GM12878 (cell line): ENCODE data around the gene TMEM132D. TPM values are rescaled to one million over a fixed set of nuclear protein-coding genes. Genes with fewer than 3 reads are reported as not detected.

ENCODE experiments used
- ATAC-seq: fragments of 200-7000 bp; cut with Tn5 transposase; 3 replicates; pipeline ENCODE4 v1.9.1; 2020; ENCODE audit warnings: mild to moderate bottlenecking, moderate library complexity
- BruUV-seq: library from RNA; stranded (reverse); fragments of 400-500 nt; replicated peaks from 2 replicates; lab custom pipeline; 2021; lab: Mats Ljungman, UMichigan
- CTCF ChIA-PET: fragments of 300-600 bp; sonication (Branson Sonifier 250); formaldehyde crosslinking; extraction: SDS; loops from one replicate; lab custom pipeline; 2021; ENCODE audit warnings: inconsistent platforms; lab: Yijun Ruan, JAX
- POLR2A ChIA-PET: fragments of 350-600 bp; formaldehyde crosslinking; extraction: SDS; loops from one replicate; lab custom pipeline; 2021; ENCODE audit warnings: inconsistent platforms; lab: Charles Lee
- RAD21 ChIA-PET: fragments of 300-600 bp; sonication (Branson Sonifier 250); formaldehyde crosslinking; loops from one replicate; lab custom pipeline; 2023; ENCODE audit warnings: antibody characterized with exemption; ENCODE audit not compliant: unreplicated experiment; lab: Charles Lee
- SMC1A ChIA-PET: fragments of 300-600 bp; sonication (Branson Sonifier 250); formaldehyde crosslinking; loops from one replicate; lab custom pipeline; 2023; ENCODE audit not compliant: unreplicated experiment, uncharacterized antibody; lab: Charles Lee
- DNase-seq: peaks from one replicate; pipeline ENCODE4 v3.0.0-alpha.2; 2011; ENCODE audit warnings: low read depth, low spot score
- FAIRE-seq: peaks from 3 replicates; lab custom pipeline; 2011; peaks lifted over from hg19 to GRCh38; lab: Jason Lieb, UNC
- H2AFZ ChIP-seq: 2 replicates; pipeline ENCODE4 v1.6.0; 2011; ENCODE audit warnings: low read depth, low read length, control low read depth; ENCODE audit not compliant: control insufficient read depth
- H3K27ac ChIP-seq: 2 replicates; pipeline ENCODE4 v1.5.1; 2011; ENCODE audit warnings: control low read depth; ENCODE audit not compliant: control insufficient read depth, insufficient read depth
- H3K27me3 ChIP-seq, 2 experiments: replicated peaks in 1 of 2; 2 replicates each; pipeline versions ENCODE4 v1.6.0 to v1.6.1; 2011; ENCODE audit warnings: low read length in 1 of 2; ENCODE audit not compliant: control insufficient read depth in 2 of 2, insufficient read depth in 2 of 2
- H3K36me3 ChIP-seq, 2 experiments: 2 replicates each; pipeline ENCODE4 v1.5.1; 2011; ENCODE audit warnings: low read length in 1 of 2; ENCODE audit not compliant: control insufficient read depth in 2 of 2, insufficient read depth in 2 of 2
- H3K4me1 ChIP-seq: 2 replicates; pipeline ENCODE4 v1.6.1; 2011; ENCODE audit warnings: mild to moderate bottlenecking, low read length, moderate library complexity, mixed read lengths; ENCODE audit not compliant: control insufficient read depth, insufficient read depth
- H3K4me2 ChIP-seq: 2 replicates; pipeline ENCODE4 v1.6.0; 2011; ENCODE audit warnings: control low read depth; ENCODE audit not compliant: control insufficient read depth, insufficient read depth
- H3K4me3 ChIP-seq: fragments of 200-600 bp; sonication (generic); 2 replicates; pipeline ENCODE4 v1.5.1; 2016
- H3K79me2 ChIP-seq: 2 replicates; pipeline ENCODE4 v1.6.0; 2011; ENCODE audit warnings: low read length; ENCODE audit not compliant: control insufficient read depth, insufficient read depth
- H3K9ac ChIP-seq: 2 replicates; pipeline ENCODE4 v1.8.0; 2011; ENCODE audit warnings: low read length, control low read depth, mixed read lengths; ENCODE audit not compliant: control insufficient read depth, insufficient read depth
- H3K9me3 ChIP-seq: replicated peaks from 3 replicates; pipeline ENCODE4 v1.5.1; 2011; ENCODE audit warnings: mild to moderate bottlenecking, low read length; ENCODE audit not compliant: control insufficient read depth, insufficient read depth
- H4K20me1 ChIP-seq: 2 replicates; pipeline ENCODE4 v1.6.0; 2011; ENCODE audit not compliant: control insufficient read depth, insufficient read depth
- BMI1 ChIP-seq: fragments of 450-650 bp; IDR thresholded peaks from 2 replicates; pipeline ENCODE4 v1.6.1; 2016; ENCODE audit warnings: mild to moderate bottlenecking, moderate library complexity, borderline replicate concordance
- CHD1 ChIP-seq: IDR thresholded peaks from 2 replicates; pipeline ENCODE4 v1.6.1; 2012; ENCODE audit warnings: low read depth, low read length, improper control_type of control experiment
- CREM ChIP-seq: IDR thresholded peaks from 2 replicates; pipeline ENCODE4 v1.6.1; 2014; ENCODE audit warnings: antibody characterized with exemption, low read depth
- HDAC2 ChIP-seq: fragments of 200-600 bp; sonication (generic); IDR thresholded peaks from 2 replicates; pipeline ENCODE4 v1.6.1; 2017
- HDAC6 ChIP-seq: fragments of 200-600 bp; sonication (generic); IDR thresholded peaks from one replicate; pipeline ENCODE4 v1.8.0; 2017; ENCODE audit warnings: antibody characterized with exemption; ENCODE audit not compliant: unreplicated experiment
- IKZF2 ChIP-seq, 2 experiments: fragments of 450-650 bp; IDR thresholded peaks; 2 replicates each; pipeline ENCODE4 v1.6.1; 2017; ENCODE audit warnings: mild to moderate bottlenecking in 2 of 2, moderate library complexity in 2 of 2
- IRF4 ChIP-seq: IDR thresholded peaks from 2 replicates; pipeline ENCODE4 v1.6.1; 2011; ENCODE audit warnings: low read depth, low read length
- KDM1A ChIP-seq: fragments of 200-600 bp; sonication (generic); IDR thresholded peaks from 2 replicates; pipeline ENCODE4 v1.6.1; 2016; ENCODE audit warnings: borderline replicate concordance
- MEF2B ChIP-seq: fragments of 450-650 bp; IDR thresholded peaks from 2 replicates; pipeline ENCODE4 v1.6.1; 2018; ENCODE audit warnings: mild to moderate bottlenecking, moderate library complexity; ENCODE audit not compliant: partially characterized antibody, poor library complexity, severe bottlenecking
- RAD51 ChIP-seq: fragments of 450-650 bp; IDR thresholded peaks from 2 replicates; pipeline ENCODE4 v1.6.1; 2016; ENCODE audit warnings: moderate library complexity, mild to moderate bottlenecking, inconsistent platforms
- SMC3 ChIP-seq: IDR thresholded peaks from 2 replicates; pipeline ENCODE4 v1.6.1; 2011; ENCODE audit warnings: low read length, improper control_type of control experiment, borderline replicate concordance
- SRF ChIP-seq, 2 experiments: IDR thresholded peaks; 2 replicates each; pipeline ENCODE4 v1.6.1; 2011; ENCODE audit warnings: low read depth in 2 of 2, low read length in 2 of 2, mild to moderate bottlenecking in 1 of 2, moderate library complexity in 1 of 2
- STAT1 ChIP-seq: fragments of 450-650 bp; conservative IDR thresholded peaks from 2 replicates; pipeline ENCODE4 v1.6.1; 2014; ENCODE audit warnings: antibody characterized with exemption, mild to moderate bottlenecking
- TCF12 ChIP-seq: IDR thresholded peaks from 2 replicates; pipeline ENCODE4 v1.6.1; 2011; ENCODE audit warnings: low read depth, mild to moderate bottlenecking, low read length
- TCF7 ChIP-seq: IDR thresholded peaks from 2 replicates; pipeline ENCODE4 v1.6.1; 2014; ENCODE audit warnings: antibody characterized with exemption, borderline replicate concordance
- ZNF622 ChIP-seq: fragments of 450-650 bp; IDR thresholded peaks from 2 replicates; pipeline ENCODE4 v1.6.1; 2017; ENCODE audit warnings: mild to moderate bottlenecking, inconsistent platforms
- WGBS: methylation state at CpG from one replicate; pipeline ENCODE4 v1.1.6; 2016; ENCODE audit warnings: low lambda C conversion rate; ENCODE audit not compliant: insufficient replicate concordance, insufficient coverage; ENCODE audit errors: missing lambda C conversion rate; 5-methylcytosine and 5-hydroxymethylcytosine counted together
- in situ Hi-C: fragments of 300-500 bp; cut with MboI; formaldehyde crosslinking; loops from 9 replicates; pipeline ENCODE4 v1.14.3; 2018; ENCODE audit warnings: mixed read lengths
- intact Hi-C: fragments of 100-400 bp; cut with micrococcal nuclease; formaldehyde crosslinking; loops from one replicate; pipeline ENCODE4 v1.14.2; 2022; ENCODE audit not compliant: unreplicated experiment
- polyA plus RNA-seq, 11 experiments: library from polyadenylated mRNA; depleted of rRNA in 4 of 11; unstranded in 6 of 11; stranded (reverse) in 5 of 11; fragments of >200 nt; fragmentation: Nextera tagmentation in 4 of 11; fragmentation: Illumina TruSeq in 1 of 11; extraction: Ambion mirVana in 4 of 11; extraction: Trizol in 1 of 11; gene quantifications; 1 replicate in 1 of 11; 2 replicates in 10 of 11; pipeline versions ENCODE4 v1.2.1 to v1.2.3, GENCODE V29; 2011 to 2016; ENCODE audit warnings: inconsistent platforms in 2 of 11, missing spikeins in 2 of 11, low read depth in 1 of 11
- total RNA-seq, 4 experiments: library from RNA; depleted of rRNA in 3 of 4; stranded (reverse); fragments of >200 nt in 3 of 4; fragmentation: Illumina TruSeq in 1 of 4; extraction: Trizol in 1 of 4; gene quantifications; 2 replicates each; pipeline versions ENCODE4 v1.2.1 to v1.2.3, GENCODE V29; 2013 to 2021
- TF ChIP-seq, protein P1 (sequence below): IDR thresholded peaks from 2 replicates; pipeline ENCODE4 v1.6.1; 2011; ENCODE audit warnings: borderline replicate concordance, low read depth, mild to moderate bottlenecking, moderate library complexity, mixed read lengths, low read length; ENCODE audit not compliant: insufficient read depth; ENCODE audit errors: extremely low read length
- TF ChIP-seq, protein P2 (sequence below): fragments of 450-650 bp; IDR thresholded peaks from 2 replicates; pipeline ENCODE4 v1.6.1; 2016; ENCODE audit warnings: mild to moderate bottlenecking

TMEM132D gene
- total and polyA plus RNA-seq, 10 of the 15 experiments (the other 5 are each of a cell fraction or from before 2014, with no cell fraction given): under 0.01 to 0.12 (median 0.02) TPM; not detected in 3

DNA sequence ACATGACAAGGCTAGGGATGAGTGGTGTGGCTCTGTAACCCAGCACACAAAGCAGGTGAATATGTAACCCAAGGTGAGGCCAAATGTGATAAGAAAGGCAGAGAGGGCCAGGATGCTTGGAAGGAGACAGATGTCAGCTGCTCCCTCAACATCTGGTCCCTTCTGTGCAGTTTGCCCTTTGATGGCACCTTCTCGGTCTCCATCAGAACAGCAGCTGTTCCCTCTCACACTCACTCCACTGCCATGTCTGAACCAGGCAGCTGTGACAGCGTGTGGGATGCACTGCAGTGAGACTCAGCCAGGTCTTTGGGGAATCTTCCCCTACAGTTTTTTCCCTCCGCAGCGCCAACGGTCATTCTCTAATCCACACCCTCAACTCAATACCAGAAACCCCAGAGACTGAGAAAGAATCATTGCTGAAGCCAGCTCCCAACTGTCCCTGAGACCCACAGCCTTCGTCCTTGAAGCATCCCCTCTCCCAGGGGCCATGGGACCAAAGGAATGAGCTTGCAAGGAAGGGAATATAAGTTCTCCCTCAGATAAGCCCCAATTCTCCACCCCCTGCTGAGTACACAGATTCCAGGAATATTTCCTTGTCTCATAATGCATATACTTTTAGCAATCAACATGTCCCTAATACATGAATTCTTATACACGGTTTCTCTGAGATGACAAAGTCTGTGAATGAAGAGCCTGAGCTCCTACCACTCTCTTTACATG lies 820.5 kb downstream of the TMEM132D start:
- Histone ChIP-seq H3K9ac (no peak overlapping the region), H3K4me3 (no peak overlapping the region), H3K4me1 (no peaks in the 10 kb centered on the region), H3K9me3 (no peaks in the 10 kb centered on the region)
- POLR2A ChIA-PET: no interaction called here
- TF ChIP-seq SRF (IDR thresholded peaks at IDR 0.05; ENCODE audit: low read depth in 2 of 2, low read length in 2 of 2): no peak
- TF ChIP-seq IKZF2 (IDR thresholded peaks at IDR 0.05): no peak
- TF ChIP-seq, protein P1, sequence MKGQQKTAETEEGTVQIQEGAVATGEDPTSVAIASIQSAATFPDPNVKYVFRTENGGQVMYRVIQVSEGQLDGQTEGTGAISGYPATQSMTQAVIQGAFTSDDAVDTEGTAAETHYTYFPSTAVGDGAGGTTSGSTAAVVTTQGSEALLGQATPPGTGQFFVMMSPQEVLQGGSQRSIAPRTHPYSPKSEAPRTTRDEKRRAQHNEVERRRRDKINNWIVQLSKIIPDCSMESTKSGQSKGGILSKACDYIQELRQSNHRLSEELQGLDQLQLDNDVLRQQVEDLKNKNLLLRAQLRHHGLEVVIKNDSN: no peak
- no peak for TF ChIP-seq KDM1A
- TF ChIP-seq HDAC2: no peak
- TF ChIP-seq CREM: no peak
- TF ChIP-seq, protein P2, sequence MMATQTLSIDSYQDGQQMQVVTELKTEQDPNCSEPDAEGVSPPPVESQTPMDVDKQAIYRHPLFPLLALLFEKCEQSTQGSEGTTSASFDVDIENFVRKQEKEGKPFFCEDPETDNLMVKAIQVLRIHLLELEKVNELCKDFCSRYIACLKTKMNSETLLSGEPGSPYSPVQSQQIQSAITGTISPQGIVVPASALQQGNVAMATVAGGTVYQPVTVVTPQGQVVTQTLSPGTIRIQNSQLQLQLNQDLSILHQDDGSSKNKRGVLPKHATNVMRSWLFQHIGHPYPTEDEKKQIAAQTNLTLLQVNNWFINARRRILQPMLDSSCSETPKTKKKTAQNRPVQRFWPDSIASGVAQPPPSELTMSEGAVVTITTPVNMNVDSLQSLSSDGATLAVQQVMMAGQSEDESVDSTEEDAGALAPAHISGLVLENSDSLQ: no peak
- TF ChIP-seq TCF7: no peak
- no peak for TF ChIP-seq SMC3
- TF ChIP-seq RAD51: no peak
- TF ChIP-seq BMI1: no peak
- no peak for TF ChIP-seq TCF12
- TF ChIP-seq ZNF622: no peak
- TF ChIP-seq HDAC6: no peak
- no peak for TF ChIP-seq CHD1
- no peak for TF ChIP-seq STAT1
- TF ChIP-seq MEF2B: no peak
- TF ChIP-seq IRF4: no peak
- TF ChIP-seq, all 136 proteins: peak for 0
- H3K27ac ChIP-seq: no peak overlapping the region
- no peak overlapping the region for H2AFZ ChIP-seq
- FAIRE-seq: no peak
- H3K79me2 ChIP-seq: no peaks in the 10 kb centered on the region
- in situ Hi-C loops (no loop called here), intact Hi-C loops (no loop called here)
- DNase-seq: no peak
- ATAC-seq: no peak
- ChIA-PET CTCF (interaction anchor here (0.9 to 1.1 kb wide), 2 partner anchors 21 to 65 kb away, joined by 3 read pairs; no protein-coding TSS in a partner anchor), RAD21 (interaction anchor here (0.9 kb wide), 1 partner anchor 117 kb away, joined by 3 read pairs; no protein-coding TSS in a partner anchor), SMC1A (no interaction called here)
- 2% methylated on average over 7 of the region's 7 CpGs for WGBS
- H3K36me3 ChIP-seq: no peaks in the 10 kb centered on the region
- H3K4me2 ChIP-seq: no peak overlapping the region
- BruUV-seq: no TSS peak
- H4K20me1 ChIP-seq: no peaks in the 10 kb centered on the region
- H3K27me3 ChIP-seq: no peaks in the 10 kb centered on the region
